ENCODE measurements around the gene CFAP44. TPM values are rescaled to one million over a fixed set of nuclear protein-coding genes. Genes with fewer than 3 reads are reported as not detected.

Gene CFAP44
- total RNA-seq, 6 experiments from 2014 or later = 0.86 to 4.7 (median 2.6) TPM

GRCh38 chr3:113423699-113424098, 17.6 kb downstream of the CFAP44 start:
- Histone ChIP-seq H3K27me3 (no peaks in the 10 kb centered on the region), H3K36me3 (peaks cover 0 to 17% (median 0%) of the 10 kb centered on the region in 4 donors), H3K27ac (no peak overlapping the region), H3K4me1 (no peaks in the 10 kb centered on the region), H3K9me3 (peaks cover 0 to 3% (median 0%) of the 10 kb centered on the region in 4 donors), H3K4me3 (no peak overlapping the region)
- ATAC-seq (no peak), DNase-seq (no peak)
- TF ChIP-seq POLR2A (IDR thresholded peaks at IDR 0.05) (no peak), CTCF (IDR thresholded peaks at IDR 0.05) (no peak)
- intact Hi-C loops (cut with DNase I) = no loop called here
- WGBS (ENCODE audit: insufficient coverage, low coverage, low lambda C conversion rate, missing lambda C conversion rate) = 72% methylated on average over 4 of the region's 4 CpGs

DNA sequence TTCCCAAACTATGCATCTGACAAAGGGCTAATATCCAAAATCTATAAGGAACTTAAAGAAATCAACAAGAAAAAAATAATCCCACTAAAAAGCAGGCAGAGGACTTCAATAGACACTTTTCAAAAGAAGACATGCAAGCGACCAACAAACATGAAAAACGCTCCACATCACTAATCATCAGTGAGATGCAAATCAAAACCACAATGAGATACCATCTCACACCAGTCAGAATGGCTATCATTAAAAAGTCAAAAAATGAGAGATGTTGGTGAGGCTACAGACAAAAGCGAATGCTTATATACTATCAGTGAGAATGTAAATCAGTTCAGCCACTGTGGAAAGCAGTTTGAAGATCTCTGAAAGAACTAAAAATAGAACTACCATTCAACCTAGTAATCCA, 20.2 kb downstream of the CFAP44 start:
- intact Hi-C loops (cut with DNase I) = no loop called here
- no peak overlapping the region for H3K27ac ChIP-seq
- H3K9me3 ChIP-seq = peaks cover 0 to 2% (median 0%) of the 10 kb centered on the region in 4 donors
- ATAC-seq (no peak), DNase-seq (no peak)
- H3K27me3 ChIP-seq = no peaks in the 10 kb centered on the region
- 91% methylated on average over 3 of the region's 3 CpGs for WGBS (ENCODE audit: insufficient coverage, low coverage, low lambda C conversion rate, missing lambda C conversion rate)
- no peak for TF ChIP-seq CTCF (IDR thresholded peaks at IDR 0.05)
- no peak for TF ChIP-seq POLR2A (IDR thresholded peaks at IDR 0.05)
- H3K36me3 ChIP-seq = peaks cover 0 to 8% (median 0%) of the 10 kb centered on the region in 4 donors
- no peaks in the 10 kb centered on the region for H3K4me1 ChIP-seq
- no peak overlapping the region for H3K4me3 ChIP-seq

GRCh38 chr3:113409676-113410075, 31.6 kb downstream of the CFAP44 start:
- no peaks in the 10 kb centered on the region for H3K9me3 ChIP-seq
- H3K4me3 ChIP-seq = no peak overlapping the region
- no peaks in the 10 kb centered on the region for H3K4me1 ChIP-seq
- no peak for DNase-seq
- ATAC-seq = no peak
- no peak for TF ChIP-seq CTCF (IDR thresholded peaks at IDR 0.05)
- no peak for TF ChIP-seq POLR2A (IDR thresholded peaks at IDR 0.05)
- no peak overlapping the region for H3K27ac ChIP-seq
- no peaks in the 10 kb centered on the region for H3K36me3 ChIP-seq
- 96% methylated on average over 3 of the region's 5 CpGs for WGBS (ENCODE audit: insufficient coverage, low coverage, low lambda C conversion rate, missing lambda C conversion rate)
- intact Hi-C loops (cut with DNase I) = no loop called here
- H3K27me3 ChIP-seq = no peaks in the 10 kb centered on the region

- Histone ChIP-seq H3K36me3 (no peaks in the 10 kb centered on the region), H3K4me1 (no peaks in the 10 kb centered on the region), H3K27ac (no peak overlapping the region), H3K9me3 (no peaks in the 10 kb centered on the region), H3K27me3 (no peaks in the 10 kb centered on the region), H3K4me3 (no peak overlapping the region)
- TF ChIP-seq POLR2A (IDR thresholded peaks at IDR 0.05) (no peak), CTCF (IDR thresholded peaks at IDR 0.05) (no peak)
- intact Hi-C loops (cut with DNase I) = no loop called here
- WGBS (ENCODE audit: insufficient coverage, low coverage, low lambda C conversion rate, missing lambda C conversion rate) = 67% methylated on average over 1 of the region's 1 CpG
- no peak for ATAC-seq
- DNase-seq = no peak
These were observed 36.1 kb downstream of the CFAP44 start for GRCh38 chr3:113405180-113405579.

DNA sequence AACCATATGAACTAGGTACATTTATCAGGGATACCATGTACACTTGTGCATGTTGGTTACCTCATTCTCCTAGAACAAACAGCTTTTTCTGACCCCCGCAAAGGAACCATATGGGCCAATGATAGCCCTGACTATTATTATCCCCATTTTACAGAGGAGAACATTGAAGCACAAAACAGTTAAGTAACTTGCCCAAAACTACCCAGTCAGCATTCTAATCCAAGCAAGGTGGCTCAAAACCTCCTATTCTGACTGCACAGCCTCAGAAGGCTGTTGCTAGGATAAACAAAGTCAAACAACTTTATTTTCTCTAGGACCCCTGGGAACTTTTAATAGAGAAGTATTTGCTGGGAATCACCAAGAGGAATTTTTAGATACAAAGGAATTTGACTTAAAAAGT, 36.7 kb downstream of the CFAP44 start:
- Histone ChIP-seq H3K4me1 (no peaks in the 10 kb centered on the region), H3K4me3 (no peak overlapping the region), H3K36me3 (no peaks in the 10 kb centered on the region), H3K9me3 (no peaks in the 10 kb centered on the region), H3K27ac (no peak overlapping the region), H3K27me3 (no peaks in the 10 kb centered on the region)
- intact Hi-C loops (cut with DNase I) = no loop called here
- WGBS (ENCODE audit: insufficient coverage, low coverage, low lambda C conversion rate, missing lambda C conversion rate) = 100% methylated on average over 1 of the region's 1 CpG
- ATAC-seq = no peak
- no peak for TF ChIP-seq POLR2A (IDR thresholded peaks at IDR 0.05)
- TF ChIP-seq CTCF (IDR thresholded peaks at IDR 0.05) = no peak
- no peak for DNase-seq

Data from right lobe of liver (tissue), 6 donors.